ENCODE results near the gene DTD1. TPM values are rescaled to one million over a fixed set of nuclear protein-coding genes. Genes with fewer than 3 reads are reported as not detected.
A peak's percentile ranks its signal among the peaks of the same experiment; 100 is the strongest.

DTD1 gene
- polyA plus RNA-seq, 1 of the 3 experiments (the other 2 are of a cell fraction) = 81.1 TPM

DNA sequence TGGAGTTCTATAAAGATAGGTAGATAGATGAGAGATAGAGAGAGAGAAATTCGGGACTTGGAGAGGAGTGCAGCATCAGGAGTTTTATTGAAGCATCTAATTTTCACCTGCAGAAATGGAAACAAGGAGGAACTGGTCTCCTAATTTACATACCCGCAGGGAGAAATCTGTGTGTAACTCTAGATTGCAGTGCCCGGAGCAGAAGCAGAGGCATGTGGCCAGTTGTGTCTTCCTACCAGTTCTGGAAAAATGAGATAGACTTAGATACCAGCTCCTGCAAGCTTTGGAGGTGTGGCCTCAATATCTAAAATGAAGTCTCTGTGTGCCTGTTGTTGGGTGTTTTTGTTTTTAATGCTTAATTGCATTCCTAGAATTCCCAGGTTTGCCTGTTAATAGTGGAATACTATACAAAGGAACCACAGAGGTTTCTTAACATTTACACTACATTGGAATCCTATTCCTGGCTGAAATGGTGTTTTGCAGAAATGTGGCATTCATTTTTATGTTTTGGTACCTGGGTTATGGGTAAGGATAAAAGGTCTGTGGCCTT is 57.4 kb downstream of the DTD1 start:
- no peak overlapping the region for H2AFZ ChIP-seq (ENCODE audit: low read depth)
- no peaks in the 10 kb centered on the region for H3K9me2 ChIP-seq
- H3K4me2 ChIP-seq = peak overlapping the region; percentile 18; the same call in 1 of the 2 replicates
- H3K4me3 ChIP-seq (ENCODE audit: low read depth in 2 of 2, low read length in 1 of 2) = no peak overlapping the region
- no peak overlapping the region for H3K9ac ChIP-seq
- TF ChIP-seq SIN3A (IDR thresholded peaks at IDR 0.05; ENCODE audit: borderline replicate concordance, low read depth, low read length) (no peak), MEF2A (IDR thresholded peaks at IDR 0.05; ENCODE audit: borderline replicate concordance, low read depth) (no peak), CHD2 (IDR thresholded peaks at IDR 0.05; ENCODE audit: low read length, partially characterized antibody) (no peak), YY1 (IDR thresholded peaks at IDR 0.05; ENCODE audit: low read depth) (no peak), MXI1 (IDR thresholded peaks at IDR 0.05; ENCODE audit: low read depth, low read length) (no peak), SMC3 (IDR thresholded peaks at IDR 0.05; ENCODE audit: low read depth, low read length) (no peak), FOXM1 (IDR thresholded peaks at IDR 0.05; ENCODE audit: low read depth) (no peak), ELF1 (IDR thresholded peaks at IDR 0.05) (no peak), NFIC (IDR thresholded peaks at IDR 0.05; ENCODE audit: borderline replicate concordance) (no peak), TAF1 (IDR thresholded peaks at IDR 0.05; ENCODE audit: borderline replicate concordance, low read depth, low read length) (no peak), EZH2phosphoT487 (IDR thresholded peaks at IDR 0.05; ENCODE audit: borderline replicate concordance, low read depth) (no peak), EP300 (IDR thresholded peaks at IDR 0.05; ENCODE audit: borderline replicate concordance in 1 of 2, low read depth in 1 of 2, low read length in 1 of 2) (no peak), FOXJ3 (CRISPR knock-in tag; IDR thresholded peaks at IDR 0.05) (no peak), FOSL2 (IDR thresholded peaks at IDR 0.05; ENCODE audit: borderline replicate concordance, low read depth) (no peak)
- TF ChIP-seq, protein P1, sequence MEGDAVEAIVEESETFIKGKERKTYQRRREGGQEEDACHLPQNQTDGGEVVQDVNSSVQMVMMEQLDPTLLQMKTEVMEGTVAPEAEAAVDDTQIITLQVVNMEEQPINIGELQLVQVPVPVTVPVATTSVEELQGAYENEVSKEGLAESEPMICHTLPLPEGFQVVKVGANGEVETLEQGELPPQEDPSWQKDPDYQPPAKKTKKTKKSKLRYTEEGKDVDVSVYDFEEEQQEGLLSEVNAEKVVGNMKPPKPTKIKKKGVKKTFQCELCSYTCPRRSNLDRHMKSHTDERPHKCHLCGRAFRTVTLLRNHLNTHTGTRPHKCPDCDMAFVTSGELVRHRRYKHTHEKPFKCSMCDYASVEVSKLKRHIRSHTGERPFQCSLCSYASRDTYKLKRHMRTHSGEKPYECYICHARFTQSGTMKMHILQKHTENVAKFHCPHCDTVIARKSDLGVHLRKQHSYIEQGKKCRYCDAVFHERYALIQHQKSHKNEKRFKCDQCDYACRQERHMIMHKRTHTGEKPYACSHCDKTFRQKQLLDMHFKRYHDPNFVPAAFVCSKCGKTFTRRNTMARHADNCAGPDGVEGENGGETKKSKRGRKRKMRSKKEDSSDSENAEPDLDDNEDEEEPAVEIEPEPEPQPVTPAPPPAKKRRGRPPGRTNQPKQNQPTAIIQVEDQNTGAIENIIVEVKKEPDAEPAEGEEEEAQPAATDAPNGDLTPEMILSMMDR (IDR thresholded peaks at IDR 0.05) = no peak
- TF ChIP-seq, protein P2, sequence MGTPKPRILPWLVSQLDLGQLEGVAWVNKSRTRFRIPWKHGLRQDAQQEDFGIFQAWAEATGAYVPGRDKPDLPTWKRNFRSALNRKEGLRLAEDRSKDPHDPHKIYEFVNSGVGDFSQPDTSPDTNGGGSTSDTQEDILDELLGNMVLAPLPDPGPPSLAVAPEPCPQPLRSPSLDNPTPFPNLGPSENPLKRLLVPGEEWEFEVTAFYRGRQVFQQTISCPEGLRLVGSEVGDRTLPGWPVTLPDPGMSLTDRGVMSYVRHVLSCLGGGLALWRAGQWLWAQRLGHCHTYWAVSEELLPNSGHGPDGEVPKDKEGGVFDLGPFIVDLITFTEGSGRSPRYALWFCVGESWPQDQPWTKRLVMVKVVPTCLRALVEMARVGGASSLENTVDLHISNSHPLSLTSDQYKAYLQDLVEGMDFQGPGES (IDR thresholded peaks at IDR 0.05; ENCODE audit: low read depth, low read length) = no peak
- TF ChIP-seq, protein P3, sequence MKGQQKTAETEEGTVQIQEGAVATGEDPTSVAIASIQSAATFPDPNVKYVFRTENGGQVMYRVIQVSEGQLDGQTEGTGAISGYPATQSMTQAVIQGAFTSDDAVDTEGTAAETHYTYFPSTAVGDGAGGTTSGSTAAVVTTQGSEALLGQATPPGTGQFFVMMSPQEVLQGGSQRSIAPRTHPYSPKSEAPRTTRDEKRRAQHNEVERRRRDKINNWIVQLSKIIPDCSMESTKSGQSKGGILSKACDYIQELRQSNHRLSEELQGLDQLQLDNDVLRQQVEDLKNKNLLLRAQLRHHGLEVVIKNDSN (IDR thresholded peaks at IDR 0.05; ENCODE audit: borderline replicate concordance, low read depth) = no peak
- TF ChIP-seq, protein P4, sequence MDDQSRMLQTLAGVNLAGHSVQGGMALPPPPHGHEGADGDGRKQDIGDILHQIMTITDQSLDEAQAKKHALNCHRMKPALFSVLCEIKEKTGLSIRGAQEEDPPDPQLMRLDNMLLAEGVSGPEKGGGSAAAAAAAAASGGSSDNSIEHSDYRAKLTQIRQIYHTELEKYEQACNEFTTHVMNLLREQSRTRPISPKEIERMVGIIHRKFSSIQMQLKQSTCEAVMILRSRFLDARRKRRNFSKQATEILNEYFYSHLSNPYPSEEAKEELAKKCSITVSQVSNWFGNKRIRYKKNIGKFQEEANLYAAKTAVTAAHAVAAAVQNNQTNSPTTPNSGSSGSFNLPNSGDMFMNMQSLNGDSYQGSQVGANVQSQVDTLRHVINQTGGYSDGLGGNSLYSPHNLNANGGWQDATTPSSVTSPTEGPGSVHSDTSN (IDR thresholded peaks at IDR 0.05) = no peak
- POLR2A ChIA-PET = no interaction called here
- no peaks in the 10 kb centered on the region for H3K9me3 ChIP-seq
- no peaks in the 10 kb centered on the region for H3F3A ChIP-seq (replicated peaks; ENCODE audit: insufficient read depth)
- no peaks in the 10 kb centered on the region for H3K79me2 ChIP-seq (ENCODE audit: insufficient read depth)
- no peaks in the 10 kb centered on the region for H4K20me1 ChIP-seq (ENCODE audit: insufficient read depth)
- no peaks in the 10 kb centered on the region for H3K36me3 ChIP-seq (replicated peaks in 1 of 2; ENCODE audit: control insufficient read depth in 1 of 2, insufficient read depth in 2 of 2, low read length in 1 of 2)
- DNase-seq = no peak
- CTCF ChIA-PET = no interaction called here
- H3K27ac ChIP-seq (ENCODE audit: low read depth in 2 of 2, low read length in 1 of 2) = peak overlapping the region in 1 of 2 experiments; percentile 13; a peak in 1 of 4 replicates
- WGBS (ENCODE audit: low lambda C conversion rate) = 84% methylated on average over 3 of the region's 3 CpGs
- H3K4me1 ChIP-seq (ENCODE audit: control insufficient read depth in 1 of 2, insufficient read depth in 2 of 2, low read depth in 1 of 2, low read length in 1 of 2) = peaks cover 0 to 1% of the 10 kb centered on the region in 2 experiments; a peak in 1 of 4 replicates
- H3K27me3 ChIP-seq (ENCODE audit: insufficient read depth) = no peaks in the 10 kb centered on the region
